Measurements from ENCODE around the gene PLA1A. TPM values are rescaled to one million over a fixed set of nuclear protein-coding genes. Genes with fewer than 3 reads are reported as not detected.

Gene PLA1A
- total RNA-seq, 1 experiment from 2014 or later, result not detected

DNA sequence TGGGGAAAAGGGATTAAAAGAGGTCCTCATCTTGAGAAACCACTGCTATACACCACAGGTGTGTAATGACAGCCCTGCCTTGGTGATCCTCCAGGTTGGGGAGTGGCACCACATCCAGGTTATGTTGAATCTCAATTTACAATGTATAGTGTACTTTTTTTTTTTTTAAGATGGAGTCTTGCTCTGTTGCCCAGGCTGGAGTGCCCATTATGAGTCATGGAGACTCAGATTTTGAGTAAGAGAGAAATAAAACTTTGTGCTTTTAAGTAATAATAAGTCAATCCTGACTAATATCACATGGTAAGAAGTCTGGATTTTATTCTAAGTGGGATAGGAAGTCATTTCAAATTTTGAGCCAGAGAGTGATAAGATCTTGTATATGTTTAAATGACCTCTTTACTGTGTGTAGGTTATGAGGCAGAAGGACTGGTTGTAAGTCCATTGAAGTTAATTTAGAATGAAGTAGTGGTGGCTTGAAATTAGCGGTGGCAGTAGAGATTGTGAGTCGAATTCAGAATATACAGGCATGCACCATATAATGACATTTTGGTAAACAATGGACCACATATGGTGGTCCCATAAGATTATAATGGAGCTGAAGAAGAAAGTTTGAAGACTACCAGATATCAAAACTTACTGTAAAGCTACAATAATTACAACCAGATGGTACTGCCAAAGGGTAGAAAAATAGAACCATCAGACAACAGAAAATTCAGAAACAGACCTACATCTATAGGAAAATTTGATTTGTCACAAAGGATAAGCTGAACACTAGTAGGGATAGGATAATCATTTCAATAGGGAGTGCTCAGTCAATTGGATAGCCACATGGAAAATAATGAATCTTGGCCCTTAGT is 42.0 kb downstream of the PLA1A start:
- H3K9me3 ChIP-seq (ENCODE audit: low read length), result no peaks in the 10 kb centered on the region
- H3K9me2 ChIP-seq (replicated peaks; ENCODE audit: insufficient read depth, low read length), result no peaks in the 10 kb centered on the region
- no peaks in the 10 kb centered on the region for H4K20me1 ChIP-seq (ENCODE audit: insufficient read depth, low read depth, low read length)
- H3K4me3 ChIP-seq (ENCODE audit: low read length), result no peak overlapping the region
- no peak overlapping the region for H3K4me2 ChIP-seq (ENCODE audit: low read depth, low read length, poor library complexity, severe bottlenecking)
- H3K36me3 ChIP-seq (ENCODE audit: insufficient read depth, low read length), result no peaks in the 10 kb centered on the region
- H3K27ac ChIP-seq (ENCODE audit: low read length), result no peak overlapping the region
- no peaks in the 10 kb centered on the region for H3K79me2 ChIP-seq (ENCODE audit: low read length)
- H2AFZ ChIP-seq (ENCODE audit: low read length), result no peak overlapping the region
- no peak for DNase-seq
- H3K9ac ChIP-seq (ENCODE audit: low read length), result no peak overlapping the region
- no peaks in the 10 kb centered on the region for H3K4me1 ChIP-seq (ENCODE audit: low read length)
- no peaks in the 10 kb centered on the region for H3K27me3 ChIP-seq (ENCODE audit: low read length)

DNA sequence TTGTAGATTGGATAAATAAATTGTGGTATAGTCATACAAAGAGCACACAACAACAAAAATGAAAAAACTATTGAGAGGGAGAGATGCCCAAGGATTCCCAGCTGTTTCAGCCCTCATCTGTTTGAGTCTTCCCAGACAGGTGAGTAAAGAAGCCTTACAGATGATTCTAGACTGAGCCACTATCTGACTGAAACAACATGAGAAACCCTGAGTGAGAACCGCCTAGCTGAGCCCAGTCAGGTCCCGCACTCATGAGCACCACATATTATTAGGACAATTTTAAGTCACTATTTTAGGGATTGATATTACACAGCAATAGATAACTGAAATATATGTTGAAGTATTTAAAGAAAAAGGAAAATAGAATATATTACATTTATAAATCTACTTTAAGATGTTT is 43.7 kb downstream of the PLA1A start:
- Histone ChIP-seq H3K27me3 (ENCODE audit: low read length) (no peaks in the 10 kb centered on the region), H3K4me3 (ENCODE audit: low read length) (no peak overlapping the region), H3K79me2 (ENCODE audit: low read length) (no peaks in the 10 kb centered on the region), H3K36me3 (ENCODE audit: insufficient read depth, low read length) (no peaks in the 10 kb centered on the region), H3K27ac (ENCODE audit: low read length) (no peak overlapping the region), H2AFZ (ENCODE audit: low read length) (no peak overlapping the region), H3K9me2 (replicated peaks; ENCODE audit: insufficient read depth, low read length) (no peaks in the 10 kb centered on the region), H3K9ac (ENCODE audit: low read length) (no peak overlapping the region), H3K9me3 (ENCODE audit: low read length) (no peaks in the 10 kb centered on the region), H3K4me2 (ENCODE audit: low read depth, low read length, poor library complexity, severe bottlenecking) (no peak overlapping the region), H4K20me1 (ENCODE audit: insufficient read depth, low read depth, low read length) (no peaks in the 10 kb centered on the region), H3K4me1 (ENCODE audit: low read length) (no peaks in the 10 kb centered on the region)
- no peak for DNase-seq

DNA sequence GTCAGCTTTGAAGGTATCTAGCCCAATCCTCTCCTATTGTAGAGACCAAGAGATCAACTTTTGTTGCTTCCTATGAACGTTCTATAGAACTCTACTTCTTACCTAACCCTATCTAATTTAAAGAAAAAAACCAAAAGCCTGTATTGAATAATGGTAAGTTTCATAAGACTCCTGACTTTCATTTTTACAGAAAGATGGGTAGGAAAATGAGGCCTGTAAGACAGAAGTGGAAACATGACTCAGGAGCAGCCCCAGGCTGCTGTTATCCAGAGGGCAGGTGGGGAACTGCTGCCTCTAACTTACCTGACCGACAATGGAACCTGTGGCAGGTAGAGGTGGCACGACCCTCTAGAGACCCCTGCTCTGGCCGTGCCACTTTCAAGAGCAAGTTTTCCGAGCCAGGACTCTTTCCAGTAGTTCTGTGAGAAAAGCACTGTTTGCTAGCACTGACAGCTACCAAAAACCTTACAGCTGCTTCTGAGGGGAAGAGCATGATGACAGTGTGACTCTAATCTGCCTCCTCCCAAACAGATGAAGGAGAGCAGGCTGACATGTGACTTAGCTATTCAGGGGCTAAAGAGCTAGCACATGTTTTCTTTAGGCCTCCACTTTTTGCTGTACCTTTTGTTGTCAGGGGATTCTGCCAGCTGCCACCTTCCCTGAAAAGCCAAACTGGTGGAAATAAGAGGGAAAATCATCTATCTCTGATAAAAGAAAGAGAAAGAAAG is 45.2 kb downstream of the PLA1A start:
- Histone ChIP-seq H2AFZ (ENCODE audit: low read length) (no peak overlapping the region), H3K27ac (ENCODE audit: low read length) (no peak overlapping the region), H3K9me2 (replicated peaks; ENCODE audit: insufficient read depth, low read length) (no peaks in the 10 kb centered on the region), H3K4me2 (ENCODE audit: low read depth, low read length, poor library complexity, severe bottlenecking) (no peak overlapping the region), H3K27me3 (ENCODE audit: low read length) (no peaks in the 10 kb centered on the region), H3K9me3 (ENCODE audit: low read length) (no peaks in the 10 kb centered on the region), H3K9ac (ENCODE audit: low read length) (no peak overlapping the region), H4K20me1 (ENCODE audit: insufficient read depth, low read depth, low read length) (no peaks in the 10 kb centered on the region), H3K4me3 (ENCODE audit: low read length) (no peak overlapping the region), H3K4me1 (ENCODE audit: low read length) (no peaks in the 10 kb centered on the region), H3K36me3 (ENCODE audit: insufficient read depth, low read length) (no peaks in the 10 kb centered on the region), H3K79me2 (ENCODE audit: low read length) (no peaks in the 10 kb centered on the region)
- no peak for DNase-seq

DNA sequence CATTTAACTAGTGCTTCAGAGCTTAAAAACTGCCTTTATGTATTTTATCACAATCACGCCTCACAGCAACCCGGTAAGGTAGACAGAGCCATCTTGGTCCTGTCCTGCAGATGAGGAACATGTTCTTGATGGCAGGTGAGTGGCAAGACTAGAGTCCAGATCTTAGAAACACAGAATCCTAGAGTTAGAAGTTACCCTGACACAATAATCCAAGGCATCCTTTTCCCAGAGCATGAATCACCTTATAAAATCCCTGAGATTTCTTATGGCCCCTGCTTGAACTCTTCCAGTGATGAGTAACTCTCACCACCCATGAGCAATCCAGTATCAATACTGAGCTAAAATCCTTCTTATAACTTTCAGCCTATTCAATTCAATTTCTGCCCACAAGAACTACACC is 45.8 kb downstream of the PLA1A start:
- H3K36me3 ChIP-seq (ENCODE audit: insufficient read depth, low read length), result no peaks in the 10 kb centered on the region
- H3K9ac ChIP-seq (ENCODE audit: low read length), result no peak overlapping the region
- no peak overlapping the region for H2AFZ ChIP-seq (ENCODE audit: low read length)
- H3K9me2 ChIP-seq (replicated peaks; ENCODE audit: insufficient read depth, low read length), result no peaks in the 10 kb centered on the region
- H3K9me3 ChIP-seq (ENCODE audit: low read length), result no peaks in the 10 kb centered on the region
- H3K27me3 ChIP-seq (ENCODE audit: low read length), result no peaks in the 10 kb centered on the region
- H3K79me2 ChIP-seq (ENCODE audit: low read length), result no peaks in the 10 kb centered on the region
- H3K4me2 ChIP-seq (ENCODE audit: low read depth, low read length, poor library complexity, severe bottlenecking), result no peak overlapping the region
- DNase-seq, result no peak
- H3K27ac ChIP-seq (ENCODE audit: low read length), result no peak overlapping the region
- no peak overlapping the region for H3K4me3 ChIP-seq (ENCODE audit: low read length)
- no peaks in the 10 kb centered on the region for H3K4me1 ChIP-seq (ENCODE audit: low read length)
- no peaks in the 10 kb centered on the region for H4K20me1 ChIP-seq (ENCODE audit: insufficient read depth, low read depth, low read length)

DNA sequence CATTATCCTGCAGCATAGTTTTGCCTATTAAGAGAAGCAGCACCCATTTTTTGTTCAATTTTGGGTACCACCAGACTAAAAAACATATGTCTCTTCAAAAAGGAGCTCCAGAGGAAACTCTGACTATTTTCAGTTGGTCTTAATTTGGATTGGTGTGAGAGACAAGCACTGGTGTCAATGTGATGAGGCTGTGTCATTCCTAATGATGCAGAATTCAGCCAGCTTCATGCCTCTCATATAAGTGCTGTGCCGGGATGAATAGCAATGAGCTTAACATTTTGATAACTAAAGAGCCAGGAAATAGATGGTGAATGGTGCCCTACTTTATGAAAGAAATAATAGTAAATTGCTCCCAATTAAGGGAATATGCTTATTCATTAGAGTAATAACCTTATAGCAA is 46.8 kb downstream of the PLA1A start:
- no peak overlapping the region for H2AFZ ChIP-seq (ENCODE audit: low read length)
- H3K9me3 ChIP-seq (ENCODE audit: low read length), result no peaks in the 10 kb centered on the region

DNA sequence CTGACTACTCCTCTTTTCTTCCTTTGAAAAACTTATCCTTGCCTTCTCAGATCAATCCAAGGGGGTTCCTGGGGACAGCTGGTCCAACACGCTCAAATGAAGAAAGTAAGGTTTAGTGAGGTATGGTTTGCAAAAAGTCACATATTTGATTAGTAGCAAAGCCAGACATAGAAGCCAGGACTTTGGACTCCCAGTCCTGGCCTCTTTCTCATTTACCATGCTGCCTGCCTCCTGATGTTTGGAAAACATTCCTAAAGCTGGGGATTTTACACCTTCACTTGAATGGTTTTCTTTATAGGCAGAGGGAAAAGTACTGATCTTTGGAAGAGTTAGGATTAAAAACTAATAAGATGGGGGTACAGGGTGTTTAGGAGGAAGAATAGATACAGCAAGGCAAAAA is 48.1 kb downstream of the PLA1A start:
- no peak overlapping the region for H3K9ac ChIP-seq (ENCODE audit: low read length)
- no peaks in the 10 kb centered on the region for H3K36me3 ChIP-seq (ENCODE audit: insufficient read depth, low read length)

More for the DNA sequence above, 46.8 kb downstream of the PLA1A start:
- no peak overlapping the region for H3K27ac ChIP-seq (ENCODE audit: low read length)
- no peaks in the 10 kb centered on the region for H3K9me2 ChIP-seq (replicated peaks; ENCODE audit: insufficient read depth, low read length)
- no peak overlapping the region for H3K4me3 ChIP-seq (ENCODE audit: low read length)
- no peak for DNase-seq
- H3K9ac ChIP-seq (ENCODE audit: low read length), result no peak overlapping the region
- no peak overlapping the region for H3K4me2 ChIP-seq (ENCODE audit: low read depth, low read length, poor library complexity, severe bottlenecking)
- no peaks in the 10 kb centered on the region for H3K27me3 ChIP-seq (ENCODE audit: low read length)
- H3K79me2 ChIP-seq (ENCODE audit: low read length), result no peaks in the 10 kb centered on the region
- no peaks in the 10 kb centered on the region for H3K4me1 ChIP-seq (ENCODE audit: low read length)
- no peaks in the 10 kb centered on the region for H4K20me1 ChIP-seq (ENCODE audit: insufficient read depth, low read depth, low read length)
- H3K36me3 ChIP-seq (ENCODE audit: insufficient read depth, low read length), result no peaks in the 10 kb centered on the region

DNA sequence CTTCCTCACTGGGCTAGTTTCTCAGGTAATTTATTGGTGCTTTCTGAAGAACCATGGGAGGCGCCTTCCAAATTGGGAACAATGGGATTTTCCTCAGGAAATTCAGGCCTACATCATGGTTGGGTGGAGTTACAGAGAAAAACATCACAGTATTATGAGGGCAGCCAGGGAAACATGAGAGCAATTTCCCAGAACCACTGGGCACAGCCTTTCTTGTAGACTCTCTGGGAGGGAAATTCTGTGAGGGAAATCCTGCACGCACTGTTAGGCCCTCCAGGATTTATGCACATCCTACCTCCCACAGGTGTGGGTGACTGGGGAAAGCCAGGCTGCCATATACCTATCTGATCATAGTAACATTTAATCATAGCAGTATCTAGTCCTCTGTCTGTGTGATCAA is 49.5 kb downstream of the PLA1A start:
- H3K4me1 ChIP-seq (ENCODE audit: low read length), result no peaks in the 10 kb centered on the region
- no peak overlapping the region for H3K4me2 ChIP-seq (ENCODE audit: low read depth, low read length, poor library complexity, severe bottlenecking)
- no peaks in the 10 kb centered on the region for H3K79me2 ChIP-seq (ENCODE audit: low read length)
- H3K9me3 ChIP-seq (ENCODE audit: low read length), result no peaks in the 10 kb centered on the region
- H4K20me1 ChIP-seq (ENCODE audit: insufficient read depth, low read depth, low read length), result no peaks in the 10 kb centered on the region
- no peak overlapping the region for H3K4me3 ChIP-seq (ENCODE audit: low read length)
- no peak for DNase-seq
- no peak overlapping the region for H3K27ac ChIP-seq (ENCODE audit: low read length)
- no peak overlapping the region for H3K9ac ChIP-seq (ENCODE audit: low read length)
- no peaks in the 10 kb centered on the region for H3K9me2 ChIP-seq (replicated peaks; ENCODE audit: insufficient read depth, low read length)
- no peak overlapping the region for H2AFZ ChIP-seq (ENCODE audit: low read length)
- H3K36me3 ChIP-seq (ENCODE audit: insufficient read depth, low read length), result no peaks in the 10 kb centered on the region
- H3K27me3 ChIP-seq (ENCODE audit: low read length), result no peaks in the 10 kb centered on the region

More for the DNA sequence above, 48.1 kb downstream of the PLA1A start:
- Histone ChIP-seq H3K27ac (ENCODE audit: low read length) (no peak overlapping the region), H2AFZ (ENCODE audit: low read length) (no peak overlapping the region), H3K9me3 (ENCODE audit: low read length) (no peaks in the 10 kb centered on the region), H3K4me3 (ENCODE audit: low read length) (no peak overlapping the region), H4K20me1 (ENCODE audit: insufficient read depth, low read depth, low read length) (no peaks in the 10 kb centered on the region), H3K79me2 (ENCODE audit: low read length) (no peaks in the 10 kb centered on the region), H3K9me2 (replicated peaks; ENCODE audit: insufficient read depth, low read length) (no peaks in the 10 kb centered on the region), H3K27me3 (ENCODE audit: low read length) (no peaks in the 10 kb centered on the region), H3K4me2 (ENCODE audit: low read depth, low read length, poor library complexity, severe bottlenecking) (no peak overlapping the region), H3K4me1 (ENCODE audit: low read length) (no peaks in the 10 kb centered on the region)
- DNase-seq, result no peak

DNA sequence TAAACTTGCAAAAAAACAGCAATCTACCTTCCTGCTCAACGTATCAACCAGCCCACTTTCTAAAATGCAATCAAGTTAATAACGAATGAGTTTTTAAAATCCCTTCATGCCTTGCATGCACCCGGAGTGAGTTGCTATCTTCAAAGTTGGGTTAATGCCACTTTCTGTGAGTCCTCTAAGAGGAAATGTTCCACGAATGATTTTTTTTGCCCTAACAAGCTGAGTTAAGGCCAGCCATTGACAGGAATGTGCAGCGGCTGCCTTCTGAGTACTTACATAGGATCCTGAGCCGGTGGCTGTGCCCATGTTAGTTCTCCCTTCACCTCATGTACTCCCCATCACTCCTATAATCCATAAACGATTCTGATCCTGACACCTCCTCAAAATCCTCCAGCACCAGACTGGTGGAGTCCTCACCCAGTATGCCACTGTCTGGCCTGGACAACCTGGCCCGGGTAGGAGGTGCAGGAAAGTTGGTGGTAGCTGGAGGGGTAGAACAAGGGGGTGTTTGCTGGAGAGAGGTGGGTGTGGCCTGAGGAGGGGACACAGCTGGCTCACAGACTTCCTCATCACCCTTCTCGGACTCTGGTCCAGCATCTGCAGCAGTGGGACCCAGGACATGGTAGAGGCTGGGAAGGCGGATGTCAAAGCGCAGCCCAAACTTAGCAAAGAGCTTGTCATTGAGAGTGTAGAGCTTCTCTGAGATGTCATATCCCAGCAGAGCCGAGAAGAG is 50.3 kb downstream of the PLA1A start:
- H4K20me1 ChIP-seq (ENCODE audit: insufficient read depth, low read depth, low read length), result no peaks in the 10 kb centered on the region
- no peaks in the 10 kb centered on the region for H3K27me3 ChIP-seq (ENCODE audit: low read length)
- no peak overlapping the region for H3K4me2 ChIP-seq (ENCODE audit: low read depth, low read length, poor library complexity, severe bottlenecking)

More for the DNA sequence above, 50.3 kb downstream of the PLA1A start:
- Histone ChIP-seq H3K9me2 (replicated peaks; ENCODE audit: insufficient read depth, low read length) (no peaks in the 10 kb centered on the region), H3K4me1 (ENCODE audit: low read length) (no peaks in the 10 kb centered on the region), H3K4me3 (ENCODE audit: low read length) (no peak overlapping the region), H3K9ac (ENCODE audit: low read length) (no peak overlapping the region), H2AFZ (ENCODE audit: low read length) (no peak overlapping the region), H3K27ac (ENCODE audit: low read length) (no peak overlapping the region), H3K9me3 (ENCODE audit: low read length) (no peaks in the 10 kb centered on the region), H3K36me3 (ENCODE audit: insufficient read depth, low read length) (no peaks in the 10 kb centered on the region), H3K79me2 (ENCODE audit: low read length) (no peaks in the 10 kb centered on the region)
- no peak for DNase-seq
